SK-N-SH (cell line): Measurements from ENCODE around the gene NUMBL. TPM values are rescaled to one million over a fixed set of nuclear protein-coding genes. Genes with fewer than 3 reads are reported as not detected.
"Not testable (repeated sequence)": the region's sequence is repeated elsewhere in the genome, so short reads cannot be mapped to it uniquely, and the experiment has no call there.

Source experiments
- CTCF ChIA-PET: fragments of 300-600, 350-600 bp; formaldehyde crosslinking; extraction: SDS; loops from one replicate; lab custom pipeline; 2021; lab: Yijun Ruan, JAX
- POLR2A ChIA-PET: fragments of 350-600 bp; sonication (Branson Sonifier 250); formaldehyde crosslinking; extraction: SDS; loops from one replicate; lab custom pipeline; 2020; ENCODE audit warnings: antibody characterized with exemption, inconsistent platforms; lab: Yijun Ruan, JAX
- DNase-seq: peaks from one replicate; pipeline ENCODE4 v3.0.0; 2012
- H2AFZ ChIP-seq: fragments of 200-600 bp; sonication (generic); 2 replicates; pipeline ENCODE4 v1.8.1; 2016; ENCODE audit warnings: antibody characterized with exemption, mild to moderate bottlenecking, low read depth
- H3F3A ChIP-seq: fragments of 200-600 bp; sonication (generic); replicated peaks from 2 replicates; pipeline ENCODE3; 2016; ENCODE audit warnings: antibody characterized with exemption, mild to moderate bottlenecking; ENCODE audit not compliant: insufficient read depth
- H3K27ac ChIP-seq, 2 experiments: fragments of 200-500 bp in 1 of 2; fragments of 200-600 bp in 1 of 2; sonication (Bioruptor generic) in 1 of 2; sonication (generic), shearing (Covaris generic) in 1 of 2; 2 replicates each; pipeline versions ENCODE4 v1.5.1 to v1.6.1; 2014 to 2016; ENCODE audit warnings: low read depth in 2 of 2, inconsistent platforms in 1 of 2, low read length in 1 of 2, mild to moderate bottlenecking in 1 of 2, mixed read lengths in 1 of 2
- H3K27me3 ChIP-seq: fragments of 200-600 bp; sonication (generic), shearing (Covaris generic); 2 replicates; pipeline ENCODE4 v1.6.1; 2016; ENCODE audit warnings: mixed run types; ENCODE audit not compliant: insufficient read depth
- H3K36me3 ChIP-seq, 2 experiments: fragments of 200-500 bp in 1 of 2; fragments of 200-600 bp in 1 of 2; sonication (Bioruptor generic) in 1 of 2; sonication (generic) in 1 of 2; replicated peaks in 1 of 2; 2 replicates each; pipeline versions ENCODE3 to v1.5.1; 2014 to 2016; ENCODE audit warnings: low read length in 1 of 2, mild to moderate bottlenecking in 1 of 2; ENCODE audit not compliant: insufficient read depth in 2 of 2, control insufficient read depth in 1 of 2
- H3K4me1 ChIP-seq, 2 experiments: fragments of 200-500 bp in 1 of 2; fragments of 200-600 bp in 1 of 2; sonication (Bioruptor generic) in 1 of 2; sonication (generic), shearing (Covaris generic) in 1 of 2; 2 replicates each; pipeline versions ENCODE4 v1.5.1 to v1.6.1; 2014 to 2016; ENCODE audit warnings: low read depth in 1 of 2, low read length in 1 of 2, mixed run types in 1 of 2; ENCODE audit not compliant: insufficient read depth in 2 of 2, control insufficient read depth in 1 of 2
- H3K4me2 ChIP-seq: fragments of 200-600 bp; sonication (generic), shearing (Covaris generic); 2 replicates; pipeline ENCODE4 v1.6.1; 2017; ENCODE audit warnings: mixed run types
- H3K4me3 ChIP-seq, 2 experiments: fragments of 200-500 bp in 1 of 2; fragments of 200-600 bp in 1 of 2; sonication (Bioruptor generic) in 1 of 2; sonication (generic), shearing (Covaris generic) in 1 of 2; 2 replicates each; pipeline versions ENCODE4 v1.5.1 to v1.8.1; 2014 to 2016; ENCODE audit warnings: low read depth in 2 of 2, inconsistent platforms in 1 of 2, low read length in 1 of 2, mild to moderate bottlenecking in 1 of 2, mixed read lengths in 1 of 2, moderate library complexity in 1 of 2
- H3K79me2 ChIP-seq: fragments of 200-600 bp; sonication (generic); 2 replicates; pipeline ENCODE4 v1.8.1; 2017; ENCODE audit warnings: mild to moderate bottlenecking; ENCODE audit not compliant: insufficient read depth
- H3K9ac ChIP-seq: fragments of 200-600 bp; sonication (generic); 2 replicates; pipeline ENCODE4 v1.6.1; 2017; ENCODE audit warnings: mixed run types
- H3K9me2 ChIP-seq: fragments of 200-600 bp; sonication (generic); 2 replicates; pipeline ENCODE4 v1.6.1; 2017; ENCODE audit warnings: mixed run types
- H3K9me3 ChIP-seq: fragments of 200-600 bp; sonication (generic); 2 replicates; pipeline ENCODE4 v1.6.1; 2017; ENCODE audit warnings: mixed run types, mild to moderate bottlenecking, moderate library complexity
- H4K20me1 ChIP-seq: fragments of 200-600 bp; sonication (generic); 2 replicates; pipeline ENCODE4 v1.6.1; 2017; ENCODE audit warnings: mild to moderate bottlenecking, mixed run types; ENCODE audit not compliant: insufficient read depth
- ELF1 ChIP-seq: IDR thresholded peaks from 2 replicates; pipeline ENCODE4 v1.4.0; 2012
- FOXJ3 ChIP-seq: sonication (generic); formaldehyde crosslinking; IDR thresholded peaks from 2 replicates; pipeline ENCODE4 v1.5.1; 2020; ENCODE audit warnings: mild to moderate bottlenecking, missing genetic modification reagents
- FOXM1 ChIP-seq: IDR thresholded peaks from 2 replicates; pipeline ENCODE4 v1.4.0; 2012; ENCODE audit warnings: low read depth, mild to moderate bottlenecking
- MXI1 ChIP-seq: IDR thresholded peaks from 2 replicates; pipeline ENCODE4 v1.6.1; 2012; ENCODE audit warnings: mild to moderate bottlenecking, low read depth, low read length, improper control_type of control experiment
- NRF1 ChIP-seq: IDR thresholded peaks from 2 replicates; pipeline ENCODE4 v1.6.1; 2012; ENCODE audit warnings: low read depth, mild to moderate bottlenecking, low read length
- RAD21 ChIP-seq: IDR thresholded peaks from 2 replicates; pipeline ENCODE4 v1.6.1; 2012; ENCODE audit warnings: mild to moderate bottlenecking, low read length
- RCOR1 ChIP-seq: fragments of 150-350 bp; IDR thresholded peaks from 2 replicates; pipeline ENCODE4 v1.6.1; 2017; ENCODE audit warnings: antibody characterized with exemption, low read length
- SIN3A ChIP-seq: IDR thresholded peaks from 2 replicates; pipeline ENCODE4 v1.6.1; 2012; ENCODE audit warnings: low read depth, mild to moderate bottlenecking, low read length, moderate library complexity, borderline replicate concordance
- SMC3 ChIP-seq: IDR thresholded peaks from 2 replicates; pipeline ENCODE4 v1.6.1; 2012; ENCODE audit warnings: low read depth, low read length, improper control_type of control experiment
- WGBS: methylation state at CpG from one replicate; pipeline ENCODE4 v1.1.6; 2017; ENCODE audit warnings: low lambda C conversion rate; 5-methylcytosine and 5-hydroxymethylcytosine counted together
- polyA plus RNA-seq, 3 experiments: library from polyadenylated mRNA; depleted of rRNA; stranded (reverse); fragments of >200 nt; gene quantifications; 2 replicates each; pipeline ENCODE4 v1.2.3, GENCODE V29; 2012
- TF ChIP-seq, protein P1 (sequence below): IDR thresholded peaks from 2 replicates; pipeline ENCODE4 v1.4.0; 2012; ENCODE audit warnings: low read depth, borderline replicate concordance
- TF ChIP-seq, protein P2 (sequence below): IDR thresholded peaks from 2 replicates; pipeline ENCODE4 v1.4.0; 2012; ENCODE audit warnings: low read depth, borderline replicate concordance

The NUMBL gene
- polyA plus RNA-seq, 1 of the 3 experiments (the other 2 are of a cell fraction), result 54.6 TPM

DNA sequence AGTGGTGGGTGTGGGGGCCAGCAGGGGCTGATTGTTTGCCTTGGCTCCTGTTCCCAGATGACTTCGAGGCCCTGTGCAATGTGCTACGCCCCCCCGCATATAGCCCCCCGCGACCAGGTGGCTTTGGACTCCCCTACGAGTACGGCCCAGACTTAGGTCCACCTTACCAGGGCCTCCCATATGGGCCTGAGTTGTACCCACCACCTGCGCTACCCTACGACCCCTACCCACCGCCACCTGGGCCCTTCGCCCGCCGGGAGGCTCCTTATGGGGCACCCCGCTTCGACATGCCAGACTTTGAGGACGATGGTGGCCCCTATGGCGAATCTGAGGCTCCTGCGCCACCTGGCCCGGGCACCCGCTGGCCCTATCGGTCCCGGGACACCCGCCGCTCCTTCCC, 63.5 kb downstream of the NUMBL start:
- DNase-seq, result peak; percentile 16
- Histone ChIP-seq H3K4me1 (peaks cover 0 to 5% of the 10 kb centered on the region in 2 experiments; a peak in 1 of 4 replicates), H3K27me3 (no peaks in the 10 kb centered on the region), H3K4me3 (no peak overlapping the region), H3F3A (peaks cover 3% of the 10 kb centered on the region), H3K4me2 (no peak overlapping the region), H3K79me2 (no peaks in the 10 kb centered on the region), H3K27ac (no peak overlapping the region), H3K9ac (no peak overlapping the region), H3K9me2 (no peaks in the 10 kb centered on the region), H3K36me3 (no peaks in the 10 kb centered on the region), H2AFZ (no peak overlapping the region), H3K9me3 (no peaks in the 10 kb centered on the region), H4K20me1 (no peaks in the 10 kb centered on the region)
- ChIA-PET CTCF (no interaction called here), POLR2A (no interaction called here)
- TF ChIP-seq RCOR1, result no peak
- TF ChIP-seq, protein P1, sequence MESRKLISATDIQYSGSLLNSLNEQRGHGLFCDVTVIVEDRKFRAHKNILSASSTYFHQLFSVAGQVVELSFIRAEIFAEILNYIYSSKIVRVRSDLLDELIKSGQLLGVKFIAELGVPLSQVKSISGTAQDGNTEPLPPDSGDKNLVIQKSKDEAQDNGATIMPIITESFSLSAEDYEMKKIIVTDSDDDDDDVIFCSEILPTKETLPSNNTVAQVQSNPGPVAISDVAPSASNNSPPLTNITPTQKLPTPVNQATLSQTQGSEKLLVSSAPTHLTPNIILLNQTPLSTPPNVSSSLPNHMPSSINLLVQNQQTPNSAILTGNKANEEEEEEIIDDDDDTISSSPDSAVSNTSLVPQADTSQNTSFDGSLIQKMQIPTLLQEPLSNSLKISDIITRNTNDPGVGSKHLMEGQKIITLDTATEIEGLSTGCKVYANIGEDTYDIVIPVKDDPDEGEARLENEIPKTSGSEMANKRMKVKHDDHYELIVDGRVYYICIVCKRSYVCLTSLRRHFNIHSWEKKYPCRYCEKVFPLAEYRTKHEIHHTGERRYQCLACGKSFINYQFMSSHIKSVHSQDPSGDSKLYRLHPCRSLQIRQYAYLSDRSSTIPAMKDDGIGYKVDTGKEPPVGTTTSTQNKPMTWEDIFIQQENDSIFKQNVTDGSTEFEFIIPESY, result no peak
- TF ChIP-seq ELF1, result no peak
- no peak for TF ChIP-seq SMC3
- no peak for TF ChIP-seq SIN3A
- no peak for TF ChIP-seq NRF1
- no peak for TF ChIP-seq RAD21
- TF ChIP-seq FOXM1, result no peak
- no peak for TF ChIP-seq FOXJ3 (CRISPR knock-in tag)
- TF ChIP-seq, protein P2, sequence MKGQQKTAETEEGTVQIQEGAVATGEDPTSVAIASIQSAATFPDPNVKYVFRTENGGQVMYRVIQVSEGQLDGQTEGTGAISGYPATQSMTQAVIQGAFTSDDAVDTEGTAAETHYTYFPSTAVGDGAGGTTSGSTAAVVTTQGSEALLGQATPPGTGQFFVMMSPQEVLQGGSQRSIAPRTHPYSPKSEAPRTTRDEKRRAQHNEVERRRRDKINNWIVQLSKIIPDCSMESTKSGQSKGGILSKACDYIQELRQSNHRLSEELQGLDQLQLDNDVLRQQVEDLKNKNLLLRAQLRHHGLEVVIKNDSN, result no peak
- 94% methylated on average over 24 of the region's 24 CpGs for WGBS

DNA sequence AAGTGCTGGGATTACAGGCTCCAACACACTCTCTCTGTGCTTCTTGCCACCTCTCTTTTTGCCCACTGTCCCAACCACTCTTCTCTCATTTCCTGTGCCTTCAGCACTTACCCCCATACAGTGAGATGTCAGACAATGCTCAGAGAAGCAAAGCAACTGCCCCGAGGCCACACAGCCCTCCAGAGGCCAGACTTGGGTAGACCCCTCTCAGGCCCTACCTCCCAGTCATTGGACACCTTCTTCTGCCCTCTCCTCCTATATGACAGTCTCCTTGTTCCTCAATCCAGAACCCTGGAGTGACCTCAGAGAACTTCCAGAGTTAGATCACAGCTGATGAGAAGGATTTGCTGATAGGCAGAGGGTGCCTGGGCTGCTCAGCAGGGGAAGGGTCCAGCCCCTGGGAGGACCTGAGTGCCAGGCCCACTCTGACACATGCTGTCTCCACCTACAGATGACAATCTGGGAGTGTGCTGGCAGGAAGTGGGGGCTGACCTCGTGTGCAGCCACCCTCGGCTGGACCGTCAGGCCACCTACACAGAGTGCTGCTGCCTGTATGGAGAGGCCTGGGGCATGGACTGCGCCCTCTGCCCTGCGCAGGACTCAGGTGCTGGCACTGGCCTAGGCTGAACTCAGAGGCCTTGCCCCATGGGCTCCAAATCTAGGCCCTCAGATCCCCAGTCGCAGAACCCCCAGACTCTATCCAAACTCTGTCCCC, 64.9 kb downstream of the NUMBL start:
- H3K9me2 ChIP-seq, result no peaks in the 10 kb centered on the region
- H3K36me3 ChIP-seq, result no peaks in the 10 kb centered on the region
- peaks cover 3% of the 10 kb centered on the region for H3F3A ChIP-seq
- TF ChIP-seq NRF1, result no peak
- TF ChIP-seq MXI1, result peak; percentile 29; the same call in 1 of the 2 replicates
- peak; percentile 67 for DNase-seq
- CTCF ChIA-PET, result interaction anchor here (0.7 to 12.8 kb wide), 5 partner anchors 8 to 77 kb away, joined by 3 to 155 read pairs (median 4); no protein-coding TSS in a partner anchor
- POLR2A ChIA-PET, result no interaction called here
- no peak overlapping the region for H2AFZ ChIP-seq
- no peak overlapping the region for H3K4me3 ChIP-seq
- no peak overlapping the region for H3K9ac ChIP-seq
- no peaks in the 10 kb centered on the region for H4K20me1 ChIP-seq
- WGBS, result 57% methylated on average over 4 of the region's 7 CpGs
- H3K4me2 ChIP-seq, result no peak overlapping the region
- H3K9me3 ChIP-seq, result no peaks in the 10 kb centered on the region
- no peaks in the 10 kb centered on the region for H3K79me2 ChIP-seq
- no peak overlapping the region for H3K27ac ChIP-seq
- no peaks in the 10 kb centered on the region for H3K27me3 ChIP-seq
- H3K4me1 ChIP-seq, result peaks cover 0 to 5% of the 10 kb centered on the region in 2 experiments; a peak in 1 of 4 replicates

DNA sequence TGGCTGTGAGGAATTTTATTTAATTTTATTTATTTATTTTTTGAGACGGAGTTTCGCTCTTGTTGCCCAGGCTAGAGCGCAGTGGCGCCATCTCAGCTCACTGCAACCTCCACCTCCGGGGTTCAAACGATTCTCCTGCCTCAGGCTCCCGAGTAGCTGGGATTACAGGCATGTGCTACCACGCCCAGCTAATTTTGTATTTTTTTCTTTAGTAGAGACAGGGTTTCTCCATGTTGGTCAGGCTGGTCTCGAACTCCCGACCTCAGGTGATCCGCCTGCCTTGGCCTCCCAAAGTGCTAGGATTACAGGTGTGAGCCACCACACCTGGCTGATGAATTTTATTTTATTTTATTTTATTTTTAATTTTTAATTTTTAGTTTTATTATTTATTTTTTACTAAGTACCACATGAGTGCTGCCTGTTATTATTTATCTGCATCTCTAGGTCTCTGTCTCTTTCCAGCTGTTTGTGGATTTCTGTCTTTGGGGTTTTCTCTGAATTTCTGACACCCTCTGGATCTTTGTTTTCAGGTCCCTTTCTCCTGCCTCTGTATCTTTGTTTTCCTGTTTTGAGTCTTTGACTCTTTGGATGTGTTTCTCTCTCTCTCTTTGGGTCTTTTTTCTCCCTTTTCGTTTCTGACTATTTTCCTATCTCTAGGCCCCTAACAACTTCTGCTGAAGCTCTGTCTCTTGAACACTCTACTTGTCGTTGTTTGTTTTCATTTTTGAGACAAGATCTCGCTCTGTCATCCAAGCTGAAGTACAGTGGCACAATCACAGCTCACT, 65.9 kb downstream of the NUMBL start:
- POLR2A ChIA-PET, H3K9me2 ChIP-seq: not testable (repeated sequence)
- WGBS, result 86% methylated on average over 14 of the region's 14 CpGs

More for the DNA sequence above, 65.9 kb downstream of the NUMBL start:
- H3K79me2 ChIP-seq, H4K20me1 ChIP-seq, H3K9ac ChIP-seq, H3F3A ChIP-seq, H3K9me3 ChIP-seq, H3K4me1 ChIP-seq, DNase-seq, H3K36me3 ChIP-seq, H2AFZ ChIP-seq, H3K4me2 ChIP-seq, H3K4me3 ChIP-seq, H3K27me3 ChIP-seq, H3K27ac ChIP-seq: not testable (repeated sequence)
- CTCF ChIA-PET, result interaction anchor here (12.8 kb wide), 1 partner anchor 9 kb away, joined by 155 read pairs; no protein-coding TSS in a partner anchor
